Peyer's patch (tissue), 4 donors: ENCODE measurements around the gene CACNB2.

Experiments used
- POLR2A ChIP-seq, 2 donors: fragments of 450-650 bp; IDR thresholded peaks; one replicate each; pipeline ENCODE4 v1.5.1; 2017; ENCODE audit warnings: antibody characterized with exemption in 2 of 2, mild to moderate bottlenecking in 2 of 2, moderate library complexity in 2 of 2
- TF ChIP-seq, protein P1 (sequence below), 6 experiments: fragments of 450-650 bp in 4 of 6; fragments of 200-600 bp in 2 of 6; sonication (generic) in 1 of 6; IDR thresholded peaks; one replicate each; pipeline ENCODE4 v1.5.1; 2017 to 2019; ENCODE audit warnings: antibody characterized with exemption in 6 of 6, mild to moderate bottlenecking in 3 of 6, moderate library complexity in 1 of 6

DNA sequence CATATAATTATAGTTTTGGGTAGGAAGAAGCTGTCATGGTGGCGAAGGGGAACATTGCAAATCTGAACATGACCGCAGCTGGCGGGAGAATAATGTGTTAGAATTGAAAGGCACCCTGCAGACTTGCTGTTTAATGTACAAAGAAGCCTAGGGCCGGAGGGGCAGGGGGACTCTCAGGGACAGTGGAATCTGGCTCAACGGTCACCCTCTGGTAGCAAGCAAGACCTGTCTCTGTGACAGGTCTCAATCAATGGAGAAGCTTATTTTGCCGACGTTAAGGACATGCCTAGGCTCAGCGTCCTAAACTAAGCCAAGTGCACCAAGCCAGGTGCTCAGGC is 333.9 kb downstream of the CACNB2 start:
- no peak for TF ChIP-seq POLR2A (IDR thresholded peaks at IDR 0.05)
- TF ChIP-seq, protein P1, sequence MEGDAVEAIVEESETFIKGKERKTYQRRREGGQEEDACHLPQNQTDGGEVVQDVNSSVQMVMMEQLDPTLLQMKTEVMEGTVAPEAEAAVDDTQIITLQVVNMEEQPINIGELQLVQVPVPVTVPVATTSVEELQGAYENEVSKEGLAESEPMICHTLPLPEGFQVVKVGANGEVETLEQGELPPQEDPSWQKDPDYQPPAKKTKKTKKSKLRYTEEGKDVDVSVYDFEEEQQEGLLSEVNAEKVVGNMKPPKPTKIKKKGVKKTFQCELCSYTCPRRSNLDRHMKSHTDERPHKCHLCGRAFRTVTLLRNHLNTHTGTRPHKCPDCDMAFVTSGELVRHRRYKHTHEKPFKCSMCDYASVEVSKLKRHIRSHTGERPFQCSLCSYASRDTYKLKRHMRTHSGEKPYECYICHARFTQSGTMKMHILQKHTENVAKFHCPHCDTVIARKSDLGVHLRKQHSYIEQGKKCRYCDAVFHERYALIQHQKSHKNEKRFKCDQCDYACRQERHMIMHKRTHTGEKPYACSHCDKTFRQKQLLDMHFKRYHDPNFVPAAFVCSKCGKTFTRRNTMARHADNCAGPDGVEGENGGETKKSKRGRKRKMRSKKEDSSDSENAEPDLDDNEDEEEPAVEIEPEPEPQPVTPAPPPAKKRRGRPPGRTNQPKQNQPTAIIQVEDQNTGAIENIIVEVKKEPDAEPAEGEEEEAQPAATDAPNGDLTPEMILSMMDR (IDR thresholded peaks at IDR 0.05): no peak
